SK-N-MC (cell line): Measurements from ENCODE around the gene SERPIND1.

ENCODE experiments used
- DNase-seq: peaks from one replicate; pipeline ENCODE4 v3.0.0-alpha.2; 2011; ENCODE audit warnings: low read depth, low spot score
- H3K27ac ChIP-seq: fragments of 200-600 bp; sonication (generic); 2 replicates; pipeline ENCODE4 v1.5.1; 2016; ENCODE audit warnings: mixed run types
- H3K36me3 ChIP-seq: fragments of 200-600 bp; sonication (generic); 2 replicates; pipeline ENCODE4 v1.6.1; 2017; ENCODE audit warnings: antibody characterized with exemption, low read length, mixed read lengths; ENCODE audit not compliant: insufficient read depth
- H3K4me3 ChIP-seq: fragments of 200-600 bp; sonication (generic); 2 replicates; pipeline ENCODE4 v1.5.1; 2016
- H3K9ac ChIP-seq: fragments of 200-600 bp; sonication (generic); 2 replicates; pipeline ENCODE4 v1.8.0; 2017; ENCODE audit warnings: mixed run types, mixed read lengths; ENCODE audit not compliant: insufficient read length
- H3K9me3 ChIP-seq: fragments of 200-600 bp; sonication (generic); 2 replicates; pipeline ENCODE4 v1.6.1; 2017; ENCODE audit warnings: low read depth, mild to moderate bottlenecking, antibody characterized with exemption, low read length, moderate library complexity, mixed read lengths
- EZH2 ChIP-seq: fragments of 200-600 bp; sonication (generic); IDR thresholded peaks from one replicate; pipeline ENCODE4 v1.6.1; 2017; ENCODE audit warnings: antibody characterized with exemption
- FOXP2 ChIP-seq: optimal IDR thresholded peaks from 2 replicates; pipeline ENCODE3; 2011; ENCODE audit warnings: mild to moderate bottlenecking, moderate library complexity; ENCODE audit not compliant: insufficient read depth; ENCODE audit errors: extremely low read length, control extremely low read depth
- POLR2AphosphoS5 ChIP-seq: IDR thresholded peaks from 2 replicates; pipeline ENCODE4 v1.6.1; 2012; ENCODE audit warnings: mild to moderate bottlenecking, low read depth, low read length, borderline replicate concordance

SERPIND1 gene

DNA sequence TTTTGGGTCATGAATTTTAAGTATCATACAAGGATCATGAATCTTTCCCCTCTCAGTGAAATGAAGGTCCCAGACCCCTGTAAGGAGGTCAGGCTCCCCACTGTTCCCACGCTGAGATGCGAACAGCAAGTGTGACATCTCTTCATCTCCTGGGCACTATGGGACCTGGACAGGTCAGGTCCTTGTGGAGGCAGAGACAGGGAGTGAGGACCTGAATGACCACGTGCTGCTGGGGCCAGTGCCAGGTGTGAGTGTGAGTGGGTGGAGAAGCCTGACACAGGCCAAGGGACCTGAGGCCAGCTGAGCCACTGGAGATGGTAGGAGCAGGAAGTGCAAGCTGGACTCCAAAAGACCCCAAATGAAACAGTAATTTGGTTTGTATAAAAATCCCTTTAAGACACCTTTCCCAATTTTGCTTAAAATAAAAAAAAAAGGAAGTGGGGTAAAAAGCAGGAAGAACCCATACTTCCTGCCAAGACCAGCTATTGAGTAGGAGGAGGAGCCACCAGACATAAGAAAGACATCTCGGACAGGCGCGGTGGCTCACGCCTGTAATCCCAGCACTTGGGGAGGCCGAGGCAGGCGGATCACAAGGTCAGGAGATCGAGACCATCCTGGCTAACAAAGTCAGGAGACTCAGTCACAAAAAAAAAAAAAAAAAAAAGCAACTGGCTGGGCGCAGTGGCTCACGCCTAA, 35.4 kb upstream of the SERPIND1 start:
- H3K36me3 ChIP-seq = peaks cover 28% of the 10 kb centered on the region
- DNase-seq = no peak
- no peak overlapping the region for H3K9ac ChIP-seq
- no peak overlapping the region for H3K27ac ChIP-seq
- no peak overlapping the region for H3K4me3 ChIP-seq
- no peak for TF ChIP-seq FOXP2
- TF ChIP-seq EZH2 = no peak
- TF ChIP-seq POLR2AphosphoS5 = no peak
- H3K9me3 ChIP-seq = peaks cover 3% of the 10 kb centered on the region; the same call in 1 of the 2 replicates

DNA sequence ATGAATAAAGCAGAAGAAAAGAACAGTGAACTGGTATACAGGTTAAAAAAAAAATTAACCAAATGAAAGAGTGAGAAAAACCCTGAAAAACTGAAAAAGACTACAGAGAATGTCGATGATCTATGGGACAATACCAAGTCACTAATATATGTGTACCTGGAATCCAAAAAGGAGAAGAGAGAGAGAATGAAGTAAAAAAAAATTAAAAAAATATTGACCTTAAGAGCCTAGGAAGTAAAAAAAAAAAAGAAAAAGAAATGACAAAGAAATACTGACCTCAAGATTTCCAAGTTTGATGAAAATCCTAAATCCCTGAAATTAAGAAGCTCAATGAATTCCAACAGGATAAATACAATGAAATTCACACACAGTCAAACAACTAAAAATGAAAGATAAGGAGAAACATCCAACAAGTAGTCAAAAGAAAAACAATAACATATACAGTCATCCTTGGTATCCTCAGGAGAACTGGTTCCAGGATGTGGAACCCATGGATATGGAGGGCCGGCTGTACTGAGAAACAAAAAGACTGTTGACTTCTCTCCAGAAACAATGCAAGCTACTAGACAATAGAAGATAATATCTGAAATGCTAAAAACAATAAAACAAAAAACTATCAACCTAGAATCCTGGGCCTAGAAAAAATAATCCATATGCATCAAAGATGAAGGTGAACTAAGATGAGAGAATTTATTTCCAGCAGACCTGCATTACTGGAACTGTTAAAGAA, 33.5 kb upstream of the SERPIND1 start:
- Histone ChIP-seq H3K9me3 (peaks cover 3% of the 10 kb centered on the region; the same call in 1 of the 2 replicates), H3K27ac (no peak overlapping the region), H3K36me3 (peaks cover 28% of the 10 kb centered on the region), H3K4me3 (no peak overlapping the region), H3K9ac (no peak overlapping the region)
- TF ChIP-seq FOXP2 (no peak), EZH2 (no peak), POLR2AphosphoS5 (no peak)
- no peak for DNase-seq

DNA sequence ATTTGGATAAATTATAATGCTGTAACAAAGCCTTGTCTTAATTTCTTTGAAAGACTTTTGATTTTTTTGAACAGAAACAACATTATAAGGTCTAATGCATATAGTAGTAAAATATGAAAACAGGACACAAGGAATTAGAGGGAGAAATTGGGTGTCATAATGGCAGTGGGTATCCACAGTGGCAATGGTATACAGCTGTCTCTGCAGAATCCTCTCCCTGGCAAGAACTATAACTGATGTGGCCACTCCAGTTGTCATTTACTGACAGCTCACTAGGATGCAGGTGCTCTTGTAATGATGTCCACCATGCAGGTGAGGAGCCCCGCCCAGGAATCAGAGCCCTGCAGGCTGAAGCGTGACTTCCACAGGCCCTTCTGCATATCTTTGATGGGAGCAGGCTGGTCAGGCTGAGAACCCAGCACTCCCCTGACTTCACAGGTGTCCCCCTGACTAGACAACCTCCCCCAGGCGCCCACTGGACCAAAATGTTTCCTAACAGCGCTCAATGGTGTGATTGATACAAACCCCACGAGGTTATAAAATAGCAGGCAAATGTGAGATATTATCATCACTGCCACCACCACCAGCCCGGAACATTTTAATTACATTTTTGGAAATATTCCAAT, 32.8 kb upstream of the SERPIND1 start:
- Histone ChIP-seq H3K9ac (no peak overlapping the region), H3K27ac (no peak overlapping the region), H3K4me3 (no peak overlapping the region), H3K36me3 (peaks cover 28% of the 10 kb centered on the region), H3K9me3 (peaks cover 3% of the 10 kb centered on the region; the same call in 1 of the 2 replicates)
- DNase-seq = no peak
- TF ChIP-seq POLR2AphosphoS5 (no peak), FOXP2 (no peak), EZH2 (no peak)

DNA sequence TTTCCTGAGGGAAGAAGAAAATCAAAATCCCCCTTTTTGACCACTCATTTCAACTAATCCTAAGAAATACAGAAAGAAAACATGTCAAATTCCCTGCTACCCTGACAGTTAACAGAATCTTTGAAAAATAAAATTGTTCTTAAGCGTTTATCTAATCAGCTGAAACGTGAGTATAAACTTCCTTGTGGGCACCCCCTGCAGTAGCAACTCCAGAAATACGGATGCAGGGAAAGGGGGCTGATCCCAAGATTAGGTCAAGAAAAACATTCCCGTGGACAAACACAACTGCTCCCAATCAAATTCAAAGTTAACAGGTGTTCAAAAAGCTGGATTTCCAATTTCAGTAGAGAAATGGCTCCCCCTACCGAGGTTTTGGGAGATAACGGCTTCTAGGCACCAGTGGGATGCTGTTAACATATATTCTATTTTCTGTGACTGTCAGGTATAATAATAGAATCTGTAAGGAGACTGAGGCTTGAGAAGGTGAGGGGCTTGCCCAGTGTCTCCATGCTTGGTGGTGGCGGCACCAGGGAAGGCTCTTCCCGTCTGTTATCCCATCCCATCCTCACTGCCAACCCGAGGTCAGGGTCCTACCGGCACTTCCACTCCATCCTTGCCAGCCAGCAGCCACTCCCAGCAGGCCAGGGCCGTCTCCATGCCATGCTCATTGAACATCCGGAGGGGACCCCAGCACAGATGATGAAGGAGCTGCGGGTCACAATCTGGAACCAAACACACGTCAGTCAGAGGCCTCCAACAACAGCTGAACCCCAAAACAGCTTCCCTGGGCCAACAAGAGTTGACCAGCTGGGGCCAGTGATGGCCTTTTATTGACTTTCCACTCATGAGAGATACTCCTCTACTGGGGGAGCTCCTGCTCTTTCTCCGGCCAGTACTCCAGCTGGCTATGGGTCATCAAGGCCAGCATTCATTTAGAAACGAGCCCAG, 32.0 kb upstream of the SERPIND1 start:
- TF ChIP-seq EZH2 (no peak), FOXP2 (no peak), POLR2AphosphoS5 (no peak)
- H3K9ac ChIP-seq = no peak overlapping the region
- H3K9me3 ChIP-seq = peaks cover 3% of the 10 kb centered on the region; the same call in 1 of the 2 replicates
- H3K36me3 ChIP-seq = peaks cover 28% of the 10 kb centered on the region
- H3K4me3 ChIP-seq = no peak overlapping the region
- no peak for DNase-seq
- H3K27ac ChIP-seq = no peak overlapping the region

DNA sequence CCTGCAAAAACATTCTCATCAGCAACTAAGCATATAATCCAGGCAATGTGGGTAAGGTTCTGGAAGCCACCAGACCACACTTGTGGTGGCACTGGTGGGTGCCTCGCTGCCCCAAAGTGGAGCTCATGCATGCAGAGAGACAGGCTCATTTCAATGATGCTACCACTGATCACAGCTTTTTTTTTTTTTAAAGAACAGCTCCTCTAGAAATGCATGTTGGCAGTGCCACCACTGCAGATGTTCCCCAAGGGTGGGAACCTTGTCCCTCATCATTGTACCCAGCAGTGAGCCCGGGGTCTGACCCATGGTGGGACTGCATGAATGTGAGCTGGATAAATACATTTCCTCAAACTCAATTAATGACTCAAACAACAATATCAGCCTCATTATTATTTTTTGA, 31.1 kb upstream of the SERPIND1 start:
- no peak for DNase-seq
- no peak for TF ChIP-seq FOXP2
- TF ChIP-seq POLR2AphosphoS5 = no peak
- no peak for TF ChIP-seq EZH2

DNA sequence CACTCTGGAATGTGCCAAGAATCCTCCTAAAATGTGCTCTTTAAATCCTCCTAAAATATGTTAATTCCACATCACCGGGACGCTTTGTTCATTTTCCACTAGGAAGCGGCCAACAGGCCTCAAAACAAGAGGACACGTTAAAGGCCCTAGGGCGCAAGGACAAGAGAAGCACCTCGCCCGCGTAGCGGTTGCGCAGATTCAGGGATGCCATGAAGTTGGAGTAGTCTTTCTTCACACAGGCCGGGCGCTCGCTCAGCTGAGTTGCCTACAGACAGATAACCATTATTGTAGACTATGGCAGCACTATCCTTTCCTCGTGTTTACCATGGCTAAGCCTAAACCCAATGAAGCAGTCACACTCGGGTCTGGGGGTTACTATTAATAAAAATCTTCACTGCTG, 29.5 kb upstream of the SERPIND1 start:
- Histone ChIP-seq H3K9ac (no peak overlapping the region), H3K27ac (no peak overlapping the region), H3K4me3 (no peak overlapping the region), H3K36me3 (peaks cover 28% of the 10 kb centered on the region), H3K9me3 (peaks cover 3% of the 10 kb centered on the region; the same call in 1 of the 2 replicates)
- no peak for TF ChIP-seq FOXP2
- TF ChIP-seq POLR2AphosphoS5 = no peak
- no peak for TF ChIP-seq EZH2
- no peak for DNase-seq

More for the DNA sequence above, 31.1 kb upstream of the SERPIND1 start:
- Histone ChIP-seq H3K9me3 (peaks cover 3% of the 10 kb centered on the region; the same call in 1 of the 2 replicates), H3K36me3 (peaks cover 28% of the 10 kb centered on the region), H3K4me3 (no peak overlapping the region), H3K27ac (no peak overlapping the region), H3K9ac (no peak overlapping the region)

DNA sequence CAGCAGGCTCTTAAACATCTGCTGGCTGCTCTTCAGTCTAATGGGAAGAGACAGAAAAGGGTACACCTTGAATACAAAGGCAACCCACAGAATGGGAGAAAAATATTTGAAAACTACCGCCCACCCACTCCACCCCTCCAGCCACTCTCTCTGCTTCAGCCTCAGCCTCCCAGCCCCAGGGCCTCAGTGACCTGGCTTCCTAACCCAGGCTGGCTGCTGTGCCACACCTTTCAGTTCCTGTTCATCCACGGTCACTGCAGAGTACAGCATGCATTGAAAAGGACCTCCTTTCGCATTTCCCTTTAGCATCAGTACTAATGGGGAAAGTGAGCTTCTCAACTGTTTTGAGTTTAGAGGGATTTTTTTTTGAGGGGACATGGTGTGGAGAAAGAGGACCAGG, 28.8 kb upstream of the SERPIND1 start:
- Histone ChIP-seq H3K27ac (no peak overlapping the region), H3K4me3 (no peak overlapping the region), H3K9ac (no peak overlapping the region), H3K36me3 (peaks cover 27% of the 10 kb centered on the region), H3K9me3 (peaks cover 3% of the 10 kb centered on the region; the same call in 1 of the 2 replicates)
- TF ChIP-seq EZH2 (no peak), FOXP2 (no peak), POLR2AphosphoS5 (no peak)
- DNase-seq = no peak
